AG10803 (cell line): ENCODE results near the gene ANAPC16.
"Not testable (repeated sequence)": the region's sequence is repeated elsewhere in the genome, so short reads cannot be mapped to it uniquely, and the experiment has no call there.

ENCODE experiments used
- DNase-seq: peaks from one replicate; pipeline ENCODE4 v3.0.0; 2010; ENCODE audit warnings: low read depth
- H3K4me3 ChIP-seq: 2 replicates; pipeline ENCODE4 v1.5.1; 2011; ENCODE audit warnings: mild to moderate bottlenecking, low read length, control low read depth
- TF ChIP-seq, protein P1 (sequence below): conservative IDR thresholded peaks from 2 replicates; pipeline ENCODE4 v1.5.1; 2011; ENCODE audit warnings: mild to moderate bottlenecking, low read length, control low read depth, inconsistent platforms

The ANAPC16 gene

DNA sequence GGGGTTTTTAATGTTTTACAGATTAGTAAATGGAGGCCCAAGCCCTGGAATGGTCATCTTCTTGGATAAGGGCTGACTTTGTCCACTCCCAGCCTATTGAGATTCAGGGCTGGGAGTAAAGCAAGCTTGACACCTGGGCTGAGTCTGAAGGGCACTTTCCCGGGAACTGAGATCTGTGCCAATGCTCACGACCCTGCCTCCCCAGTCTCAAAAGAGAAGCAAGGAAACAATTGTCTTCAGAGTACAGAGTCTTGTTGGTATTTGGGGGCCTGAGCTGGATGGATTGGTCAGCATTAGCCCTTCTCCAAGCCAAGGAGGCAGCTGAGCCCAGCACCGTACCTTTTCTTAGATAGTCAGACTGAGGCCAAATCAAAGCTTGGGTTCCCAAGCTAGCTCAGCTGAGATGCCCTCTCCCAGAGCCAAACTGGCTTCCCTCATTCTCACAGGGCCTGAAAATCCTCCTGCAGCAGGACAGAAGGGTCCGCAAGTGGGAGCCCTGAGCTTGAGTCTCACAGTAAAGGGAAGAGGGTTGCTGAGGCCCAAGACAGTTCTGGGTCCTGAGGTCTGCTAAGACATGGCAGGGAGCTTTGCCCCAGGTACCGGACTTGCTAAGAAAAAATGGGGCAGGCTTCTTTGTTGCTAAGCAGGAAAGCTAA is 61.7 kb downstream of the ANAPC16 start:
- TF ChIP-seq, protein P1, sequence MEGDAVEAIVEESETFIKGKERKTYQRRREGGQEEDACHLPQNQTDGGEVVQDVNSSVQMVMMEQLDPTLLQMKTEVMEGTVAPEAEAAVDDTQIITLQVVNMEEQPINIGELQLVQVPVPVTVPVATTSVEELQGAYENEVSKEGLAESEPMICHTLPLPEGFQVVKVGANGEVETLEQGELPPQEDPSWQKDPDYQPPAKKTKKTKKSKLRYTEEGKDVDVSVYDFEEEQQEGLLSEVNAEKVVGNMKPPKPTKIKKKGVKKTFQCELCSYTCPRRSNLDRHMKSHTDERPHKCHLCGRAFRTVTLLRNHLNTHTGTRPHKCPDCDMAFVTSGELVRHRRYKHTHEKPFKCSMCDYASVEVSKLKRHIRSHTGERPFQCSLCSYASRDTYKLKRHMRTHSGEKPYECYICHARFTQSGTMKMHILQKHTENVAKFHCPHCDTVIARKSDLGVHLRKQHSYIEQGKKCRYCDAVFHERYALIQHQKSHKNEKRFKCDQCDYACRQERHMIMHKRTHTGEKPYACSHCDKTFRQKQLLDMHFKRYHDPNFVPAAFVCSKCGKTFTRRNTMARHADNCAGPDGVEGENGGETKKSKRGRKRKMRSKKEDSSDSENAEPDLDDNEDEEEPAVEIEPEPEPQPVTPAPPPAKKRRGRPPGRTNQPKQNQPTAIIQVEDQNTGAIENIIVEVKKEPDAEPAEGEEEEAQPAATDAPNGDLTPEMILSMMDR = no peak
- no peak overlapping the region for H3K4me3 ChIP-seq
- peak; percentile 42 for DNase-seq

DNA sequence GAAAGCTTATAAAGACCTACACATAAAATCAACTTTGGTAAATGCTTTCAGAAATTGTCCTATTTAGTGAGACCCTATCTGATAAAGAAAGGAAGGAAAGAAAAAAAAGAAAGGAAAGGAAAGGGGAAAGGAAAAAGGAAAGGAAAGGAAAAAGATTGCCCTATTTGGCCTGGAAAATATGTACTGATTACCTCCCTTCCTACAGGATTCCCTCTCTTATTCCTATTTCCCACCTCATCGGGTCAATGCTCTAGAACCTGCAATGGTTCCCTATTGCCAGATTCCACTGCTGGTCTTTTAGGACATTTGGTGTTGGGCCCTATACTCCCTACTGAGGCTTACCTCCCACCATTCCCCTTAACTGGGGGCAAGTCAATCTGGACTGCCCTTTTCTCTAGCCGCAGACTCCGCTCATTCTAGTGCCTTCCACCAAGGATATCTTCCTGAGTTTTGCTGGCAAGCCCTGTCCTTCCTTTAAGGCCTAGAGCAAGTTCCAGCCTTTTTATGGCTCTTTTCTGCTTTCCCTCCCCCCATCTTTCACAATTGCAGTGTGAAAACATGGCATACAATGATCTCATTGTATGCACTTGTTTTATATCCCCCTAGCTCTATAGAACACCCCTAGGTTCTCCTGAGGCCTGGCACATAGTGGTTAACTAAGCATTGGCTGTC is 62.3 kb downstream of the ANAPC16 start:
- TF ChIP-seq, protein P1 = no peak
- no peak for DNase-seq
- no peak overlapping the region for H3K4me3 ChIP-seq

DNA sequence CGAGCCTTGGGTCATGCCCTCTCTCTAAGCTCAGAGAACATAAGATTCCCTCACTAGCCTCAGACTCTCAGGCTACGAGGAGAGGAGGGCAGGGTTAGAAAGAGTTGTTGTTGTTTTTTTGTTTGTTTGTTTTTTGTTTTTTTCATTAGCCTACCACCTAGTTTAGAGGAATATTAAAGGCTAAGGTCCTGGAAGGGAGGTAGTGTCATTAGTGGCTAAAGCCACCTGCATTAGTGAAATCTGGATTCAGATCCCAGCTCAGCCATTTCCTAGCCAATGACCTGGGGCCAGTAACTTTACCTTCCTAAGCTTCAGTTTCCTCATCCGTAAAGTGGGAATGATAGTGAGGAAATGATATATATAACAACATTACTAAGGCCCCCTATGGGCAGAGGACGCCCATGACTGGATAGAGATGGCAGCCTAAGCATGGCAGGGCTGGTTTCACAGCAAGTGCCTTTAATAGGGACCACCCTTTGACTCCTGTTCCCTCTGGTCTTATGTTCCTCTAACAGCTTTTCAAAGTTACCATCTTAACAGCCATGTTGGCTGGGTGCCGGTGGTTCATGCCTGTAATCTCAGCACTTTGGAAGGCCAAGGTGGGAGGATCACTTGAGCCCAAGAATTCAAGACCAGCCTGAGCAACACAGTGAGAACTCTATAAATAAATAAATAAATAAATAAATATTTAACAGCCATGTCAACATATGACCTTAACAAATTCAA is 63.0 kb downstream of the ANAPC16 start:
- TF ChIP-seq, protein P1 = no peak
- no peak for DNase-seq
- H3K4me3 ChIP-seq = no peak overlapping the region

DNA sequence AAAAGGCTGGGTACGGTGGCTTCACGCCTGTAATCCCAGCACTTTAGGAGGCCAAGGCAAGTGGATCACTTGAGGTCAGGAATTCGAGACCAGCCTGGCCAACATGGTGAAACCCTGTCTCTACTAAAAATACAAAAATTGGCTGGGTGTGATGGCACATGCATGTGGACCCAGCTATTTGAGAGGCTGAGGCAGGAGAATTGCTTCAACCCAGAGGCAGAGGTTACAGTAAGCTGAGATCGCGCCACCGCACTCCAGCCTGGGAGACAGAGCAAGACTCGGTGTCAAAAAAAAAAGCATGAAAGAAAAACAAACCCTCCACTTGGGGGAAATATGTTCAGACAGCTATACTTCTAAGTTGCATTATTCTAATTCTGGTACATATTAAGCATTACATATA is 63.8 kb downstream of the ANAPC16 start:
- H3K4me3 ChIP-seq, DNase-seq: not testable (repeated sequence)

DNA sequence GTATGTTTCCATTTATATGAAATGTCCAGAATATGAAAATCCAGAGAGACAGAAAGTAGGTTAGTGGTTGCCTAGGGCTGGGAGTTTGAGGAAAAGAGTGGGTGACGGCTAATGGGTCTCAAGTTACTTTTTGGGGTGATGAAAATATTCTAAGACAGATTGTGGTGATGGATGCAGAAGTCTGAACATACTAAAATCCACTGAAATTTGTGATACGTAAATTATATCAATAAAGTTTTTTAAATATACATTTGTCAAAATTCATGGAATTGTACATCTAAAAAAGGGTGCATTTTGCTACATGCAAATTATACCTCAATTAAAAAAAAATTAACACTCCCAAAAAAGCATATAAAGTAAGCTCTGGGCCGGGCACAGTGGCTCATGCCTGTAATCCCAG is 67.3 kb downstream of the ANAPC16 start:
- TF ChIP-seq, protein P1 = no peak
- no peak for DNase-seq
- H3K4me3 ChIP-seq = no peak overlapping the region
